GM23338 (cell line): ENCODE measurements around the gene HK2. TPM values are rescaled to one million over a fixed set of nuclear protein-coding genes. Genes with fewer than 3 reads are reported as not detected.

Experiments
- ATAC-seq: fragments of 200-7000 bp; cut with Tn5 transposase; 3 replicates; pipeline ENCODE4 v1.9.1; 2020
- DNase-seq: peaks from one replicate; pipeline ENCODE4 v3.0.0-alpha.2; 2015; ENCODE audit warnings: low spot score
- H2AFZ ChIP-seq: fragments of 200-600 bp; sonication (generic); 2 replicates; pipeline ENCODE4 v1.8.0; 2016; ENCODE audit warnings: antibody characterized with exemption, mild to moderate bottlenecking, moderate library complexity
- H3F3A ChIP-seq: fragments of 200-600 bp; sonication (generic); replicated peaks from 2 replicates; pipeline ENCODE4 v1.8.0; 2017; ENCODE audit warnings: antibody characterized with exemption, mixed run types, low read depth
- H3K27ac ChIP-seq: fragments of 200-600 bp; sonication (generic); 2 replicates; pipeline ENCODE4 v1.6.1; 2016; ENCODE audit warnings: low read depth
- H3K27me3 ChIP-seq: fragments of 200-600 bp; sonication (generic); 2 replicates; pipeline ENCODE4 v1.8.0; 2016; ENCODE audit warnings: mild to moderate bottlenecking, mixed run types, moderate library complexity; ENCODE audit not compliant: insufficient read depth
- H3K36me3 ChIP-seq: fragments of 200-600 bp; sonication (generic); 2 replicates; pipeline ENCODE4 v1.8.0; 2016; ENCODE audit warnings: mild to moderate bottlenecking; ENCODE audit not compliant: insufficient read depth
- H3K4me1 ChIP-seq: fragments of 200-600 bp; sonication (generic); 2 replicates; pipeline ENCODE4 v1.8.0; 2016; ENCODE audit warnings: mild to moderate bottlenecking, moderate library complexity; ENCODE audit not compliant: insufficient read depth
- H3K4me2 ChIP-seq: fragments of 200-600 bp; sonication (generic); 2 replicates; pipeline ENCODE4 v1.7.1; 2017; ENCODE audit warnings: mixed run types
- H3K4me3 ChIP-seq: fragments of 200-600 bp; sonication (generic); 2 replicates; pipeline ENCODE4 v1.6.1; 2016; ENCODE audit warnings: mixed run types
- H3K79me2 ChIP-seq: fragments of 200-600 bp; sonication (generic); replicated peaks from 2 replicates; pipeline ENCODE4 v1.8.0; 2017; ENCODE audit warnings: mild to moderate bottlenecking; ENCODE audit not compliant: insufficient read depth
- H3K9me2 ChIP-seq: fragments of 200-600 bp; sonication (generic); 2 replicates; pipeline ENCODE4 v1.8.0; 2017; ENCODE audit not compliant: insufficient read depth
- H4K20me1 ChIP-seq: fragments of 200-600 bp; sonication (generic); replicated peaks from 2 replicates; pipeline ENCODE4 v1.8.0; 2017; ENCODE audit warnings: mild to moderate bottlenecking; ENCODE audit not compliant: insufficient read depth
- H3K27ac Mint-ChIP-seq: 2 replicates; pipeline ENCODE4 v1.8.0; 2020; ENCODE audit warnings: inconsistent platforms, mild to moderate bottlenecking, moderate library complexity, mixed read lengths
- H3K27me3 Mint-ChIP-seq: 3 replicates; pipeline ENCODE4 v1.8.0; 2022; ENCODE audit warnings: low read depth, mild to moderate bottlenecking, moderate library complexity, mixed read lengths, inconsistent platforms; ENCODE audit not compliant: insufficient read depth, poor library complexity
- H3K36me3 Mint-ChIP-seq: 3 replicates; pipeline ENCODE4 v1.8.0; 2021; ENCODE audit warnings: low read depth, mild to moderate bottlenecking, inconsistent platforms, moderate library complexity, mixed read lengths
- H3K4me1 Mint-ChIP-seq: 3 replicates; pipeline ENCODE4 v1.8.0; 2020; ENCODE audit warnings: mild to moderate bottlenecking, inconsistent platforms, mixed read lengths
- H3K4me3 Mint-ChIP-seq: 3 replicates; pipeline ENCODE4 v1.8.0; 2021; ENCODE audit warnings: moderate library complexity, mild to moderate bottlenecking, inconsistent platforms, mixed read lengths
- H3K9me3 Mint-ChIP-seq: 3 replicates; pipeline ENCODE4 v1.8.0; 2020; ENCODE audit warnings: moderate library complexity, mild to moderate bottlenecking, inconsistent platforms, mixed read lengths
- CREB1 ChIP-seq: fragments of 250-450 bp; sonication (Bioruptor Pico); IDR thresholded peaks from 2 replicates; pipeline ENCODE4 v1.5.0; 2020; ENCODE audit warnings: low read depth, mild to moderate bottlenecking, moderate library complexity
- ETS1 ChIP-seq: IDR thresholded peaks from 2 replicates; pipeline ENCODE4 v1.6.1; 2016; ENCODE audit warnings: antibody characterized with exemption
- EZH2 ChIP-seq: fragments of 200-600 bp; sonication (generic); IDR thresholded peaks from one replicate; pipeline ENCODE4 v1.8.0; 2017; ENCODE audit warnings: antibody characterized with exemption, mild to moderate bottlenecking, low read depth; ENCODE audit not compliant: unreplicated experiment
- EZH2phosphoT487 ChIP-seq: fragments of 200-600 bp; sonication (generic); IDR thresholded peaks from one replicate; pipeline ENCODE4 v1.8.1; 2018; ENCODE audit warnings: antibody characterized with exemption; ENCODE audit not compliant: unreplicated experiment
- JUNB ChIP-seq: IDR thresholded peaks from one replicate; pipeline ENCODE4 v1.6.1; 2016; ENCODE audit warnings: antibody characterized with exemption; ENCODE audit not compliant: unreplicated experiment
- NANOG ChIP-seq: IDR thresholded peaks from 2 replicates; pipeline ENCODE4 v1.6.1; 2016; ENCODE audit warnings: antibody characterized with exemption, borderline replicate concordance
- POLR2AphosphoS5 ChIP-seq: IDR thresholded peaks from 2 replicates; pipeline ENCODE4 v1.6.1; 2016; ENCODE audit warnings: antibody characterized with exemption, low read depth
- STAT1 ChIP-seq: IDR thresholded peaks from one replicate; pipeline ENCODE4 v1.6.1; 2016; ENCODE audit warnings: antibody characterized with exemption; ENCODE audit not compliant: unreplicated experiment
- ZNF114 ChIP-seq: fragments of 250-450 bp; sonication (Bioruptor Pico); IDR thresholded peaks from 2 replicates; pipeline ENCODE4 v1.5.0; 2020; ENCODE audit warnings: mild to moderate bottlenecking, moderate library complexity
- ZNF331 ChIP-seq: fragments of 250-450 bp; sonication (Bioruptor Pico); IDR thresholded peaks from 2 replicates; pipeline ENCODE4 v1.5.0; 2020; ENCODE audit warnings: low read depth, mild to moderate bottlenecking, moderate library complexity
- ZNF462 ChIP-seq: fragments of 250-450 bp; sonication (Bioruptor Pico); IDR thresholded peaks from 2 replicates; pipeline ENCODE4 v1.5.0; 2020; ENCODE audit warnings: mild to moderate bottlenecking, moderate library complexity
- polyA plus RNA-seq: library from polyadenylated mRNA; unstranded; fragments of >200 nt; fragmentation: Nextera tagmentation; extraction: Ambion mirVana; gene quantifications from 2 replicates; pipeline ENCODE4 v1.2.1, GENCODE V29; 2016
- total RNA-seq: library from RNA; depleted of rRNA; stranded (reverse); fragments of >200 nt; shearing (Covaris generic); gene quantifications from 2 replicates; pipeline ENCODE4 v1.2.3, GENCODE V29; 2014

Gene HK2
- total and polyA plus RNA-seq, 2 experiments from 2014 or later = 23.2 to 54.7 TPM

GRCh38 chr2:74824679-74825078, 9.2 kb upstream of the HK2 start:
- no peaks in the 10 kb centered on the region for H3K36me3 Mint-ChIP-seq
- H3K4me1 Mint-ChIP-seq = peaks cover 10% of the 10 kb centered on the region
- H4K20me1 ChIP-seq = no peaks in the 10 kb centered on the region

More at GRCh38 chr2:74824679-74825078, 9.2 kb upstream of the HK2 start:
- H3K4me2 ChIP-seq = no peak overlapping the region
- no peak overlapping the region for H2AFZ ChIP-seq
- Mint-ChIP-seq H3K4me3 (no peak overlapping the region), H3K9me3 (no peaks in the 10 kb centered on the region), H3K27ac (no peak overlapping the region), H3K27me3 (no peaks in the 10 kb centered on the region)
- no peak overlapping the region for H3K27ac ChIP-seq
- H3K4me1 ChIP-seq = no peaks in the 10 kb centered on the region
- no peaks in the 10 kb centered on the region for H3K27me3 ChIP-seq
- DNase-seq (no peak), ATAC-seq (no peak)
- no peak for TF ChIP-seq NANOG
- no peak for TF ChIP-seq ZNF331
- TF ChIP-seq POLR2AphosphoS5 = no peak
- no peak for TF ChIP-seq ETS1
- no peak for TF ChIP-seq EZH2
- TF ChIP-seq ZNF462 (CRISPR knock-in tag) = no peak
- TF ChIP-seq ZNF114 = no peak
- TF ChIP-seq JUNB = no peak
- no peak for TF ChIP-seq STAT1
- TF ChIP-seq EZH2phosphoT487 = no peak
- TF ChIP-seq CREB1 (CRISPR knock-in tag) = no peak
- no peaks in the 10 kb centered on the region for H3K9me2 ChIP-seq
- H3K36me3 ChIP-seq = no peaks in the 10 kb centered on the region
- no peaks in the 10 kb centered on the region for H3F3A ChIP-seq
- no peak overlapping the region for H3K4me3 ChIP-seq
- H3K79me2 ChIP-seq = no peaks in the 10 kb centered on the region
